Activated naive CD4-positive, alpha-beta T cell treated with anti-CD3 and anti-CD28 coated beads, Interleukin-2, amount 10 ng/mL, durations not matched to agents 7 days and 5 days (primary cell): ENCODE data around the gene CNOT4.

Source experiments
- CTCF ChIA-PET: fragments of 350-600 bp; sonication (Branson Sonifier 250); formaldehyde crosslinking; loops from one replicate; lab custom pipeline; 2021; ENCODE audit warnings: antibody characterized with exemption; lab: Charles Lee
- DNase-seq: peaks from one replicate; pipeline ENCODE4 v3.0.0-alpha.2; 2020
- H3K27ac Mint-ChIP-seq: one replicate; pipeline ENCODE4 v1.8.0; 2021; ENCODE audit warnings: mild to moderate bottlenecking, moderate library complexity, mixed read lengths
- H3K27me3 Mint-ChIP-seq: one replicate; pipeline ENCODE4 v1.8.0; 2021; ENCODE audit warnings: mild to moderate bottlenecking, mixed read lengths
- H3K36me3 Mint-ChIP-seq: one replicate; pipeline ENCODE4 v1.8.0; 2021; ENCODE audit warnings: mixed read lengths
- H3K4me1 Mint-ChIP-seq: one replicate; pipeline ENCODE4 v1.8.0; 2021; ENCODE audit warnings: mixed read lengths
- H3K4me3 Mint-ChIP-seq: one replicate; pipeline ENCODE4 v1.8.0; 2021; ENCODE audit warnings: mild to moderate bottlenecking, moderate library complexity, mixed read lengths
- H3K9me3 Mint-ChIP-seq: one replicate; pipeline ENCODE4 v1.8.0; 2021; ENCODE audit warnings: mixed read lengths

CNOT4 gene, protein sequence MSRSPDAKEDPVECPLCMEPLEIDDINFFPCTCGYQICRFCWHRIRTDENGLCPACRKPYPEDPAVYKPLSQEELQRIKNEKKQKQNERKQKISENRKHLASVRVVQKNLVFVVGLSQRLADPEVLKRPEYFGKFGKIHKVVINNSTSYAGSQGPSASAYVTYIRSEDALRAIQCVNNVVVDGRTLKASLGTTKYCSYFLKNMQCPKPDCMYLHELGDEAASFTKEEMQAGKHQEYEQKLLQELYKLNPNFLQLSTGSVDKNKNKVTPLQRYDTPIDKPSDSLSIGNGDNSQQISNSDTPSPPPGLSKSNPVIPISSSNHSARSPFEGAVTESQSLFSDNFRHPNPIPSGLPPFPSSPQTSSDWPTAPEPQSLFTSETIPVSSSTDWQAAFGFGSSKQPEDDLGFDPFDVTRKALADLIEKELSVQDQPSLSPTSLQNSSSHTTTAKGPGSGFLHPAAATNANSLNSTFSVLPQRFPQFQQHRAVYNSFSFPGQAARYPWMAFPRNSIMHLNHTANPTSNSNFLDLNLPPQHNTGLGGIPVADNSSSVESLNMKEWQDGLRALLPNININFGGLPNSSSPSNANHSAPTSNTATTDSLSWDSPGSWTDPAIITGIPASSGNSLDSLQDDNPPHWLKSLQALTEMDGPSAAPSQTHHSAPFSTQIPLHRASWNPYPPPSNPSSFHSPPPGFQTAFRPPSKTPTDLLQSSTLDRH

GRCh38 chr7:135509839-135510591, at the start of gene CNOT4:
Gene CNOT4 (minus strand): TSS chr7:135510102. CDS start chr7:135438331, 71,771 bp downstream.
- H3K27ac Mint-ChIP-seq, result no peak within 1 kb of the TSS
- H3K9me3 Mint-ChIP-seq, result no peaks in the 10 kb centered on the region
- peaks cover 2% of the 10 kb centered on the region for H3K36me3 Mint-ChIP-seq
- H3K4me3 Mint-ChIP-seq, result no peak within 1 kb of the TSS
- CTCF ChIA-PET, result interaction anchor here (0.6 to 1.0 kb wide), 2 partner anchors 48 to 1952 kb away, joined by 3 to 4 read pairs; partner anchors contain the start of gene NUP205
- H3K4me1 Mint-ChIP-seq, result peaks cover 9% of the 10 kb centered on the region
- no peaks in the 10 kb centered on the region for H3K27me3 Mint-ChIP-seq
- DNase-seq, result peak; percentile 98

DNA sequence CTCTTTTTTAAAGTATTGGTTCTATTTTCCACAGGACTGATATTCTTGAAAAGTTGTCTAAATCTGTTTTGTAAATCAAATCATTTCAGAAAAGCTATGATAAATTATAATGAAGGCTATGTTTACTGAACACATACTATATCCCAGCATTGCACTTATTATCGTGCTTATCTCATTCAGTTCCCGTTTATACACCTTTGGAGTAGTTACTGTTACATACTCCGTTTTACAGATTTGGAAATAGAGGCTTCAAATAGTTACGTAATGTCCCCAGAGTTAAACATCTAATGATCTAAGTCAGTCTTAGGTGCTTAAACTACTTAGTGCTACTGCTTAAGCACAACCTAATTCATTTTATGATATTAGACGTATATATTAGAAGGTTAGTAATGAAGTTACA, 49.0 kb upstream of the CNOT4 start:
- CTCF ChIA-PET, result interaction anchor here (1.0 to 2.0 kb wide), 5 partner anchors 11 to 284 kb away, joined by 3 to 4 read pairs (median 3); no protein-coding TSS in a partner anchor
- peaks cover 7% of the 10 kb centered on the region for H3K36me3 Mint-ChIP-seq
- no peak overlapping the region for H3K27ac Mint-ChIP-seq

GRCh38 chr7:135558337-135558767, 48.5 kb upstream of the CNOT4 start:
- H3K9me3 Mint-ChIP-seq, result no peaks in the 10 kb centered on the region
- peaks cover 5% of the 10 kb centered on the region for H3K36me3 Mint-ChIP-seq
- no peak overlapping the region for H3K4me3 Mint-ChIP-seq
- no peaks in the 10 kb centered on the region for H3K27me3 Mint-ChIP-seq
- H3K27ac Mint-ChIP-seq, result no peak overlapping the region
- DNase-seq, result peak; percentile 78
- H3K4me1 Mint-ChIP-seq, result peaks cover 26% of the 10 kb centered on the region
- CTCF ChIA-PET, result interaction anchor here (0.8 to 2.0 kb wide), 6 partner anchors 11 to 278 kb away, joined by 3 to 4 read pairs (median 4); no protein-coding TSS in a partner anchor

More for the DNA sequence above, 49.0 kb upstream of the CNOT4 start:
- no peak overlapping the region for H3K4me3 Mint-ChIP-seq
- H3K4me1 Mint-ChIP-seq, result peaks cover 26% of the 10 kb centered on the region
- no peaks in the 10 kb centered on the region for H3K27me3 Mint-ChIP-seq
- no peak for DNase-seq
- no peaks in the 10 kb centered on the region for H3K9me3 Mint-ChIP-seq

GRCh38 chr7:135557455-135558336, 47.8 kb upstream of the CNOT4 start, which contains the start of gene NUP205:
Gene NUP205 (plus strand): TSS chr7:135557917. CDS start chr7:135557945, 28 bp downstream.
- Mint-ChIP-seq H3K27ac (no peak within 1 kb of the TSS), H3K27me3 (no peaks in the 10 kb centered on the region), H3K4me3 (peak within 1 kb of the TSS; percentile 16), H3K9me3 (no peaks in the 10 kb centered on the region), H3K4me1 (peaks cover 23% of the 10 kb centered on the region), H3K36me3 (peaks cover 3% of the 10 kb centered on the region)
- CTCF ChIA-PET, result interaction anchor here (0.7 to 2.0 kb wide), 6 partner anchors 12 to 277 kb away, joined by 3 to 4 read pairs (median 4); no protein-coding TSS in a partner anchor
- peak; percentile 81 for DNase-seq

DNA sequence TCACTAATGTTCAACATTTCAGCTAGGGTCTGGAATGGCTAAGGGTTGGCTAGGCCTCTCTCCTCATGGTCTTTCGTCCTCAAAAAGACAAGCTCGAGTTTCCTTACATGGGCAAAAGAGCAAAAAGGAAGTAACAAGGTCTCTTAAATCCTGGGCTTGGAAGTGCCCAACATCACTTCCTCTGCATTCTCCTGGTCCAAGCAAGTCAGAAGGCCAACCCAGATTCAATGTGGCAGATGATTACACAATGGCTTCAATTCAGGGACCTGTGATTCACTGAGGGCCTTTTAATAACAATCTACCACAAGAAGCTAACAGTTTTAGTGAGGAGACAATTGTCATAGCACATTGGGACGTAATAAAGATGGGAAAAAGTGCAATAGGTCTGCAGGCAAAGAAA, 43.4 kb upstream of the CNOT4 start:
- no peak overlapping the region for H3K27ac Mint-ChIP-seq
- peaks cover 3% of the 10 kb centered on the region for H3K27me3 Mint-ChIP-seq
- H3K36me3 Mint-ChIP-seq, result no peaks in the 10 kb centered on the region
- peaks cover 7% of the 10 kb centered on the region for H3K4me1 Mint-ChIP-seq
- CTCF ChIA-PET, result no interaction called here
- no peak overlapping the region for H3K4me3 Mint-ChIP-seq
- no peak for DNase-seq
- H3K9me3 Mint-ChIP-seq, result no peaks in the 10 kb centered on the region

GRCh38 chr7:135552148-135552547, 42.2 kb upstream of the CNOT4 start:
- no peaks in the 10 kb centered on the region for H3K9me3 Mint-ChIP-seq
- H3K36me3 Mint-ChIP-seq, result no peaks in the 10 kb centered on the region
- CTCF ChIA-PET, result interaction anchor here (0.7 kb wide), 1 partner anchor 12 kb away, joined by 3 read pairs; no protein-coding TSS in a partner anchor
- no peak overlapping the region for H3K27ac Mint-ChIP-seq
- peaks cover 7% of the 10 kb centered on the region for H3K4me1 Mint-ChIP-seq
- peaks cover 6% of the 10 kb centered on the region for H3K27me3 Mint-ChIP-seq
- no peak for DNase-seq
- H3K4me3 Mint-ChIP-seq, result no peak overlapping the region

DNA sequence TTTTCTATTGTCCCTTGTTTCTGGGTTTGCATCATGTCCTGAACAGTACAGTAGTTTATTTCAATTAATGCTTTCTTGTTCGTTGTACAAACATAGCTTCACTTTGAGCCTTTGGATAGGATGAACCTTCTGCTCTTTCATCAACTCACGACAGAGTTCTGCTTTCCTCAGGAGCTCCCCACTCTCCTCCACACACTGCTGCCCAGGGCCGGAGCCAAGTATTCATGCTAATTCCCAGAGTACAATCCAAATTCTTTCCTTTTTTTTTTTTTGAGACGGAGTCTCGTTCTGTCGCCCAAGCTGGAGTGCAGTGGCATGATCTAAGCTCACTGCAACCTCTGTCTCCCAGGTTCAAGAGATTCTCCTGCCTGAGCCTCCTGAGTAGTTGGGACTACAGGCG, 40.3 kb upstream of the CNOT4 start:
- H3K27ac Mint-ChIP-seq, result no peak overlapping the region
- H3K36me3 Mint-ChIP-seq, result no peaks in the 10 kb centered on the region
- no peak for DNase-seq
- H3K9me3 Mint-ChIP-seq, result no peaks in the 10 kb centered on the region
- H3K4me1 Mint-ChIP-seq, result no peaks in the 10 kb centered on the region
- peaks cover 6% of the 10 kb centered on the region for H3K27me3 Mint-ChIP-seq
- H3K4me3 Mint-ChIP-seq, result no peak overlapping the region
- CTCF ChIA-PET, result no interaction called here

DNA sequence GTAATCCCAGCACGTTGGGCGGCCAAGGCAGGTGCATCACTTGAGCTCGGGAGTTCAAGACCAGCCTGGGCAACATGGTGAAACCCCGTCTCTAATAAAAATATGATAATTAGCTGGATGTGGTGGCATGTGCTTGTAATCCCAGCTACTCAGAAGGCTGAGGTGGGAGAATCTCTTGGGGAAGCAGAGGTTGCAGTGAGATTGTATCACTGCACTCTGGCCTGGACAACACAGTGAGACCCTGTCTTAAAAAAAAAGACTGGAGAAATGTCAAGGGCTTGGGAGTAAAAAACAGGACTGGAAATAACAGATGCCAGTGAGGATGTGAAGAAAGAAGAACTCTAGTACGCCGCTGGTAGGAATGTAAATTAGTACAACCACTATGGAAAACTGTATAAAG, 31.1 kb upstream of the CNOT4 start:
- DNase-seq, result no peak
- H3K4me3 Mint-ChIP-seq, result no peak overlapping the region
- H3K27ac Mint-ChIP-seq, result no peak overlapping the region
- no peaks in the 10 kb centered on the region for H3K9me3 Mint-ChIP-seq
- peaks cover 10% of the 10 kb centered on the region for H3K27me3 Mint-ChIP-seq
- CTCF ChIA-PET, result no interaction called here
- no peaks in the 10 kb centered on the region for H3K36me3 Mint-ChIP-seq
- H3K4me1 Mint-ChIP-seq, result no peaks in the 10 kb centered on the region

DNA sequence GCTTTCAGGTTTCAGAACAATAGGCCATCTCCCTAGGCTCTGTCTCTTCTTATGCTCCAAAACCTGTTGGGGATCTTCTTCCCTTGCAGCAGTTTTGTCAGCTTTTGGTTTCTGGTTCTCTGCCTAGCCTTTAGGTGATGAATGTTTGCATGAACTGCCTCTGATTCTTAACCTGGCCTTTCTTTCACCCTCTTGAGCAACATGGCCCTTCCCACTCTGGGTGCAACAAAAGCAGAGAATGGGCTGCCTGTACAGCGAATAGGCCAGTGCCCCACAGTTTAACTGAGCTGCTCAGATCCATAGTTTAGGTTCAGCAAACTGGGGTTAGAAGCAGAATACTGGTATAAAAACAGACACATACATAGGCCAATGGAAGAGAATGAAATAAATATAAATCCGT, 29.7 kb upstream of the CNOT4 start:
- no peaks in the 10 kb centered on the region for H3K4me1 Mint-ChIP-seq
- no peaks in the 10 kb centered on the region for H3K9me3 Mint-ChIP-seq
- DNase-seq, result no peak
- peaks cover 10% of the 10 kb centered on the region for H3K27me3 Mint-ChIP-seq
- no peak overlapping the region for H3K4me3 Mint-ChIP-seq
- no peak overlapping the region for H3K27ac Mint-ChIP-seq
- no peaks in the 10 kb centered on the region for H3K36me3 Mint-ChIP-seq
- CTCF ChIA-PET, result interaction anchor here (0.8 kb wide), 1 partner anchor 12 kb away, joined by 3 read pairs; no protein-coding TSS in a partner anchor

- Mint-ChIP-seq H3K27ac (no peak overlapping the region), H3K4me3 (no peak overlapping the region), H3K4me1 (no peaks in the 10 kb centered on the region), H3K27me3 (peaks cover 10% of the 10 kb centered on the region), H3K9me3 (no peaks in the 10 kb centered on the region), H3K36me3 (no peaks in the 10 kb centered on the region)
- CTCF ChIA-PET, result no interaction called here
- DNase-seq, result no peak
These were observed 28.5 kb upstream of the CNOT4 start for GRCh38 chr7:135538376-135538775.

DNA sequence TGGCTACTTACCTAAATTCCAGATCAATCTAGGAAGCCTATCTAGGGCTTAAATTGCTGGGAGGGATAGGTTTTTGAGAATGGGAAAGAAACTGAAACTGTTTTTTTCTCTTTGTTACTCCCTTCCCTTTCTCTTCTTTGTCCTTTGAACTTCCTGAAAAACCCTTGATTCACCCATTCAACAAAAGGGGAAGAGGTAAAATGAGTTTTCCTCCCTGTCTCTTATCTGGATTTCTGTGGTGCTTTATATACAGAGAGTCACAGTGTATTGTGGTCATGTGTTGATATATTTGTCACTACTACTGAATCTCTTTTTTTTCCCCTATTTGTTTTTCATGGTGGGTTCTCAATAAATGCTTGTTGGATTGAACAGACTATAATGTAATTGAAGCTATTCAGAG, 28.0 kb upstream of the CNOT4 start:
- H3K27me3 Mint-ChIP-seq, result peaks cover 9% of the 10 kb centered on the region
- no peaks in the 10 kb centered on the region for H3K9me3 Mint-ChIP-seq
- no peaks in the 10 kb centered on the region for H3K4me1 Mint-ChIP-seq
- CTCF ChIA-PET, result no interaction called here
- H3K36me3 Mint-ChIP-seq, result no peaks in the 10 kb centered on the region
- no peak for DNase-seq
- H3K4me3 Mint-ChIP-seq, result no peak overlapping the region
- no peak overlapping the region for H3K27ac Mint-ChIP-seq

GRCh38 chr7:135537453-135537852, 27.6 kb upstream of the CNOT4 start:
- H3K9me3 Mint-ChIP-seq, result no peaks in the 10 kb centered on the region
- no peaks in the 10 kb centered on the region for H3K4me1 Mint-ChIP-seq
- no peak for DNase-seq
- H3K4me3 Mint-ChIP-seq, result no peak overlapping the region
- no peak overlapping the region for H3K27ac Mint-ChIP-seq
- H3K27me3 Mint-ChIP-seq, result peaks cover 7% of the 10 kb centered on the region
- H3K36me3 Mint-ChIP-seq, result no peaks in the 10 kb centered on the region
- CTCF ChIA-PET, result no interaction called here

DNA sequence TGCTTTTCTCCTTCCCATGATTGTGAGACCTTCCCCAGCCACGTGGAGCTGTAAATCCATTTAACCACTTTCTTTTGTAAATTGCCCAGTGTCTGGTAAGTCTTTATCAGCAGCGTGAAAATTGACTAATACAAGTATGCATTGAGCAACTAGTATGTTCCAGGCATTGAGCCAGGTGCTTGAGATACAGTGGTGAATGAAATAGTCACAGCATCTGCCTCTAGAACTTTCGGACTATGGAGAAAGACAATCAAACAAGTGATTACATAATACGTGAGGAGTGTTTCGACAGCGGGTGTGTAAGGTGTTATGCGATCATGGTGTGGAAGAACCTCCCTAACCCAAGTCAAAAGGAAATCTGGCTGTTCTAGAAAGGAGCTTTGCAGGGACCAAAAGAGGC, 26.2 kb upstream of the CNOT4 start:
- Mint-ChIP-seq H3K27me3 (peaks cover 10% of the 10 kb centered on the region), H3K4me1 (no peaks in the 10 kb centered on the region), H3K27ac (no peak overlapping the region), H3K36me3 (no peaks in the 10 kb centered on the region), H3K4me3 (no peak overlapping the region), H3K9me3 (no peaks in the 10 kb centered on the region)
- CTCF ChIA-PET, result no interaction called here
- no peak for DNase-seq
